Activated B cell treated with CpG ODN at 0.5 μM for 24 hours (primary cell): Measurements from ENCODE around the gene ADAM8. TPM values are rescaled to one million over a fixed set of nuclear protein-coding genes. Genes with fewer than 3 reads are reported as not detected.

Source experiments
- ATAC-seq: fragments of 200-7000 bp; cut with Tn5 transposase; one replicate; pipeline ENCODE4 v1.10.0; 2021; ENCODE audit warnings: low read depth, mild to moderate bottlenecking, moderate library complexity
- CTCF ChIA-PET: fragments of 350-600 bp; sonication (Branson Sonifier 250); formaldehyde crosslinking; loops from one replicate; lab custom pipeline; 2021; ENCODE audit warnings: antibody characterized with exemption; lab: Charles Lee
- POLR2A ChIA-PET: fragments of 350-600 bp; sonication (Branson Sonifier 250); formaldehyde crosslinking; loops from one replicate; lab custom pipeline; 2021; ENCODE audit warnings: antibody characterized with exemption; lab: Charles Lee
- DNase-seq: peaks from one replicate; pipeline ENCODE4 v3.0.0; 2022
- H3K27ac Mint-ChIP-seq: one replicate; pipeline ENCODE4 v1.8.0; 2020; ENCODE audit warnings: mixed read lengths
- H3K27me3 Mint-ChIP-seq: one replicate; pipeline ENCODE4 v1.8.0; 2021; ENCODE audit warnings: mixed read lengths
- H3K36me3 Mint-ChIP-seq: one replicate; pipeline ENCODE4 v1.8.0; 2021; ENCODE audit warnings: low read depth, mixed read lengths
- H3K4me1 Mint-ChIP-seq: one replicate; pipeline ENCODE4 v1.8.0; 2021; ENCODE audit warnings: mixed read lengths
- H3K4me3 Mint-ChIP-seq: one replicate; pipeline ENCODE4 v1.8.0; 2020; ENCODE audit warnings: mild to moderate bottlenecking, mixed read lengths
- H3K9me3 Mint-ChIP-seq: one replicate; pipeline ENCODE4 v1.8.0; 2020; ENCODE audit warnings: mixed read lengths
- CTCF ChIP-seq: fragments of 200-600 bp; IDR thresholded peaks from one replicate; pipeline ENCODE4 v1.8.0; 2022; ENCODE audit warnings: antibody characterized with exemption, mild to moderate bottlenecking
- intact Hi-C: fragments of 100-400 bp; cut with micrococcal nuclease; formaldehyde crosslinking; loops from one replicate; pipeline ENCODE4 v1.15.1; 2024
- total RNA-seq: library from RNA; stranded (reverse); gene quantifications from 2 replicates; pipeline ENCODE4 v1.2.3, GENCODE V29; 2022

The ADAM8 gene
- total RNA-seq, 1 donor from 2014 or later: 152 TPM

- ChIA-PET POLR2A (no interaction called here), CTCF (no interaction called here)
- no peak for TF ChIP-seq CTCF
- Mint-ChIP-seq H3K27ac (no peak overlapping the region), H3K36me3 (no peaks in the 10 kb centered on the region), H3K27me3 (peaks cover 16% of the 10 kb centered on the region), H3K9me3 (no peaks in the 10 kb centered on the region), H3K4me1 (peaks cover 8% of the 10 kb centered on the region), H3K4me3 (no peak overlapping the region)
- DNase-seq: no peak
- ATAC-seq: no peak
- intact Hi-C loops: no loop called here
Observed at GRCh38 chr10:133247681-133248333, 28.9 kb downstream of the ADAM8 start.

GRCh38 chr10:133246236-133246626, 30.4 kb downstream of the ADAM8 start:
- ATAC-seq (no peak), DNase-seq (no peak)
- Mint-ChIP-seq H3K27ac (no peak overlapping the region), H3K4me3 (no peak overlapping the region), H3K36me3 (no peaks in the 10 kb centered on the region), H3K27me3 (peaks cover 16% of the 10 kb centered on the region), H3K4me1 (peaks cover 21% of the 10 kb centered on the region), H3K9me3 (no peaks in the 10 kb centered on the region)
- no peak for TF ChIP-seq CTCF
- ChIA-PET CTCF (interaction anchor here (1.7 kb wide), 1 partner anchor 11 kb away, joined by 4 read pairs; no protein-coding TSS in a partner anchor), POLR2A (interaction anchor here (1.0 kb wide), 1 partner anchor 11 kb away, joined by 3 read pairs; no protein-coding TSS in a partner anchor)
- intact Hi-C loops: no loop called here

GRCh38 chr10:133245439-133246235, 31.0 kb downstream of the ADAM8 start:
- TF ChIP-seq CTCF: no peak
- POLR2A ChIA-PET: no interaction called here
- Mint-ChIP-seq H3K4me3 (no peak overlapping the region), H3K36me3 (no peaks in the 10 kb centered on the region), H3K27ac (no peak overlapping the region), H3K27me3 (peaks cover 16% of the 10 kb centered on the region), H3K9me3 (no peaks in the 10 kb centered on the region), H3K4me1 (peaks cover 27% of the 10 kb centered on the region)
- CTCF ChIA-PET: interaction anchor here (1.7 kb wide), 1 partner anchor 12 kb away, joined by 4 read pairs; no protein-coding TSS in a partner anchor
- ATAC-seq: no peak
- no peak for DNase-seq
- intact Hi-C loops: no loop called here

- no peak for ATAC-seq
- TF ChIP-seq CTCF: no peak
- H3K4me1 Mint-ChIP-seq: peaks cover 37% of the 10 kb centered on the region
- no peaks in the 10 kb centered on the region for H3K9me3 Mint-ChIP-seq
- no peak for DNase-seq
- no peaks in the 10 kb centered on the region for H3K36me3 Mint-ChIP-seq
- ChIA-PET CTCF (interaction anchor here (1.3 kb wide), 1 partner anchor 100 kb away, joined by 3 read pairs; no protein-coding TSS in a partner anchor), POLR2A (no interaction called here)
- peaks cover 13% of the 10 kb centered on the region for H3K27me3 Mint-ChIP-seq
- H3K4me3 Mint-ChIP-seq: no peak overlapping the region
- intact Hi-C loops: no loop called here
- H3K27ac Mint-ChIP-seq: no peak overlapping the region
Observed at GRCh38 chr10:133243593-133243992, 33.1 kb downstream of the ADAM8 start.
